GM12872 (cell line): ENCODE results near the gene MAP3K10.

Source experiments
- TF ChIP-seq, protein P1 (sequence below): IDR thresholded peaks from 3 replicates; pipeline ENCODE4 v1.5.1; 2011; ENCODE audit warnings: low read depth, mild to moderate bottlenecking, low read length, moderate library complexity; ENCODE audit not compliant: insufficient read depth

MAP3K10 gene

GRCh38 chr19:40247735-40248262 lies 56.6 kb downstream of the MAP3K10 start:
- TF ChIP-seq, protein P1, sequence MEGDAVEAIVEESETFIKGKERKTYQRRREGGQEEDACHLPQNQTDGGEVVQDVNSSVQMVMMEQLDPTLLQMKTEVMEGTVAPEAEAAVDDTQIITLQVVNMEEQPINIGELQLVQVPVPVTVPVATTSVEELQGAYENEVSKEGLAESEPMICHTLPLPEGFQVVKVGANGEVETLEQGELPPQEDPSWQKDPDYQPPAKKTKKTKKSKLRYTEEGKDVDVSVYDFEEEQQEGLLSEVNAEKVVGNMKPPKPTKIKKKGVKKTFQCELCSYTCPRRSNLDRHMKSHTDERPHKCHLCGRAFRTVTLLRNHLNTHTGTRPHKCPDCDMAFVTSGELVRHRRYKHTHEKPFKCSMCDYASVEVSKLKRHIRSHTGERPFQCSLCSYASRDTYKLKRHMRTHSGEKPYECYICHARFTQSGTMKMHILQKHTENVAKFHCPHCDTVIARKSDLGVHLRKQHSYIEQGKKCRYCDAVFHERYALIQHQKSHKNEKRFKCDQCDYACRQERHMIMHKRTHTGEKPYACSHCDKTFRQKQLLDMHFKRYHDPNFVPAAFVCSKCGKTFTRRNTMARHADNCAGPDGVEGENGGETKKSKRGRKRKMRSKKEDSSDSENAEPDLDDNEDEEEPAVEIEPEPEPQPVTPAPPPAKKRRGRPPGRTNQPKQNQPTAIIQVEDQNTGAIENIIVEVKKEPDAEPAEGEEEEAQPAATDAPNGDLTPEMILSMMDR = no peak

DNA sequence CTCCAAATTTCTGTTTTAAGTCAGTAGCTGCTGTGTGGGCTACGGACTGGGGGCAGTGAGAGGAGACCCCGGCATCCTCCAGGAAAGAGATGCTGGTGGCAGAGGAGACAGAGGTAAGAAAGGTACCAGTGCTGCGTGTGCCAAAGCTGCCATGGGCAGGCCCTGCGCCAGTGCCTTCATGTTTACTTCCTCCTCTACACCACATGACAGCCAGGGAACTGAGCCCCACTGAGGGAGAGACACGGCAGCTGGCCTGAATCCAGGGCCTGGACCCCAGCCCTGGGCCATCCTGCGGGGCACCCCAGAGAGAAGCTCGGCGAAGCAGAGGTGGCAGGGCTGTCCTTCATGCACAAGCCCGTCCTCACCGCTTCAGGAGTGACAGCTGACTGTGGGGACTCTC lies 58.0 kb downstream of the MAP3K10 start:
- TF ChIP-seq, protein P1 = no peak

- TF ChIP-seq, protein P1 = no peak
These were observed 58.6 kb downstream of the MAP3K10 start for GRCh38 chr19:40249781-40250180.

- TF ChIP-seq, protein P1 = no peak
These were observed 60.0 kb downstream of the MAP3K10 start for GRCh38 chr19:40251244-40251643.

DNA sequence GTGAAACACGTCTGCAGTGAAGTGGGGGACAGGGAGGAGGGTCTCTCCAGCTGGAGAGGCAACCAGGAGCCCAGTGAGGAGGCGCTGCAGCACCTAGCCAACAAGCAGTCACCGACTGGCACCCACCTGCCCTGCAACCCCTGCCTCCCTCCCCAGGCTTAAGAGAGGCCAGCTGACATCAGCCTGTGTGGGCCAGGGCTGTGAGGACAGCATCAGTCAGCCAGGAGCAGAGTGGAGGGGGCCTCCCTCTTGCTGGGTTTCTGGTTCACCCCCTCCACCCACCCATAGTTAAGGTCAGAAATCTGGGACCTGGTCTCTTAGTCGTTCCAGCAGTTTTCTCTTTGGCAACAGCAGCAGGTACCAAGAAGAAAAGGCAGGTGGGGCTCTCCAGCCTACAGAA lies 60.8 kb downstream of the MAP3K10 start:
- TF ChIP-seq, protein P1 = no peak

GRCh38 chr19:40252395-40252794 lies 61.2 kb downstream of the MAP3K10 start:
- TF ChIP-seq, protein P1 = no peak

DNA sequence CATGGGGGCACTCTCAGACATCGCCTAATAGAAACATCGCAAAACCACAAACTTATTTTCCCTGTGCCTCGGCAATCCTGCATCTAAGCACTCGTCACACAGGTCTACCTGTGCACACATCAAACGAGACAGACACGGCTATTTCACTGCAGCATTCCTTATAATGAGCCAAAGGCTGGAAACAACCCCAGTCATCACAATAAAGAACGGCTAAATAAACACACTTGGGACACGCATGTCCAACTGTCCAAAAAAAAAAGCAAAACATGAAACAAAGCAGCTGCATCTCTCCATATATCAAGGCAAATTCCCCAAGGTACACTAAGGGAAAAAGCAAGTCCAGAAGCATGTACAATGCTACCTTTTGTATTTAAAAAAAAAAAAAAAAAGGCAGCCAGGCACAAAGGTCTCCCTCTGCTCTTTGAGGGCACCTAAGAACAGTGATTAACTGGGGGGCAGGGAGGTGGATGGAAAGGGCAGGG lies 62.4 kb downstream of the MAP3K10 start:
- TF ChIP-seq, protein P1 = no peak
